Left kidney (tissue), 2 donors: ENCODE measurements around the gene TTYH2. TPM values are rescaled to one million over a fixed set of nuclear protein-coding genes. Genes with fewer than 3 reads are reported as not detected.
A peak's percentile ranks its signal among the peaks of the same experiment; 100 is the strongest.

Experiments
- DNase-seq: peaks from one replicate; pipeline ENCODE4 v3.0.0-alpha.2; 2013
- polyA plus RNA-seq: library from polyadenylated mRNA; unstranded; fragments of 120-200 nt; gene quantifications from one replicate; pipeline ENCODE4 v1.2.1, GENCODE V29; 2013; ENCODE audit not compliant: insufficient read length

The TTYH2 gene
- polyA plus RNA-seq, 1 donor: 14.6 TPM

DNA sequence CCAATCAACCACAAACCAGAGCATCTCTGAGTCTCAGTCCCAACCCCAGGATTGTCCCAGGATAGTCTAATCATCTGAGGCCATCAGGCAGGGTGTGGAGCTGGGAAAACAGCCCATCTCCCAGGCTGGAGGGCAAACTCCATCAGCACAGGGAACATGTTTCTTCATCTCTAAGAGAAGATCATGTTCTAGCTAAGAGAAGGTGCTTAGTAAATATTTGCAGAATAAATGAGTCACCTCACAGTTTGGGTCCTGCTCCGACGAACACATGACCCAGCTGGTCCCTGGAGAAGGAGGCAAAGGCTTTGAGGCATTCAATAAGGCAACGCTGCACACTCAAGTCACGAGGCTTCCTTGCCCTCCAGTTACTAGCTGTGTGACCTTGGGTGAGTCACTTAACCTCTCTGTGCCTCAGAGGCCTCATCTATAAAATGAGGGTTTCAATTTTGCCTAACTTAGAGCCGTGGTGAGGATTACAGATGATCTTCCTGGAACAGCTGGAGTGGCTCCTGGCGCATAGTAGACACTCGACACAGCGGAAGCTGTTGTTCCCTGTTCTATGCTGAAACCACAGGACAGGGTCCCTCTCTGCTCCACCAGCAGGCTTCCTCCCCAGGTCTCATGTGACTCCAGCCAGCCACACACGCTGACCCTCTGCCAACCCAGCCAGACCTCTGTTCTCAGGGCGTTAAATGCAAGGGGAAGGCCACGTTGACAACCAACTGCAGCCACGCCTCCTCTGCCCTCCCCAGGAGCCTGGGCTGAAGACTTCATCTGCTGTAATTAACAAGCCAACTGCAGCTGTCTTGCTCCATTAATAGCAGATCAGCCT lies 20.2 kb upstream of the TTYH2 start:
- no peak for DNase-seq

DNA sequence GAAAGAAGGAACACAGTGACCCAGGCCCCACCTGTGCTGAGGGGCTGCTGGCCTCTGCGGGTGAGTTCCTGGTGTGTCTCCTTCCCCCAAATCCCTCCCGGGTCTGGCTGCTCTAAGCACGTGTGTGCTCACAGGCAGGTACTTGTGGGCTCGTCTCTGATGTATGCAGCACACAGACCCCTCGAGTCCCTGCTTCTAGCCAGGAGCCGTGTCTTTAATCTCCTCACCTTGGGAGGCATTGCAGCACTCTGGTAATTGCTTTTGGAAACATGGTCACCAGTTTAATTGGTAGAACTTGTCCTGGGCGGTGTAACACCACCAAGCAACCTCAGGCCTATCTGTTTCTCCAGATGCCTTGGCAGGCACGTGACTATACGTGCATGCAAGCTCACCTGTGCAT lies 18.7 kb upstream of the TTYH2 start:
- DNase-seq: no peak

DNA sequence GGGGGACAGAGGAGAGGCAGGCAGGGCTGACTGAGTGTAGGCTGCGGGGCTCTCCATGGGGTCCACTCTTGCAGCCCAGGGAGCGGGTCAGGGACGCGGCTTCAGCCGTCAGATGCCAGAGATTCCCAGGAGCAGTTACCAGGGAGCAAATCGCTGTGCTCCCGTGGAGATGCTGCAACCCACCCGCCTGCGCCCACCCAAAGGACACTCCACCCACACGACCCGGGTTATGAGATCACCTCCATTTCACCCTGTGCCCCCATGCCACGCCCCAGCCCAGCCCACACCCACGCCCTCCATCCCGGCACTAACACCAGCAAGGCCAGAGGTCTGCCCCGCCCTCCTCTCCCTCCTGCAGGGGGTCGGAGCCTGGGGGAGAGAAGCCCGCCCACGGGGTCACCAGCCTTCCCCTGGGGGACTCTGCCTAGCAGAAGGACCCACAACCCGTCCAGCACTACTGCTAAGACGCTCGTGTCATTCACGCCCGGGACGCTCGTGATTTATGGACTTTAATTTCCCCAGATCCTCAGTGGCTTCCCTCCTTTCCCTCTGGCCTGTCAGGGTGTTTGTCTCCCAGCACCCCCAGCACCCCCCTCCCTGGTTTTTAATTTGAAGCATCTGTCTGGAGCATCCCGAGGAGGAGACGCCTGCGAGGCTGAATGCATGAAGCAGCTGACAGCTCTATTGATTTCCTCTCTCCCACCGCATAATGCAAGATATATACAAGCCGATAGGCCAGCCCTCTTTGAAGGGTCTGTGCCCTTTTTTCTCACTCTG lies 16.6 kb upstream of the TTYH2 start:
- DNase-seq: no peak

DNA sequence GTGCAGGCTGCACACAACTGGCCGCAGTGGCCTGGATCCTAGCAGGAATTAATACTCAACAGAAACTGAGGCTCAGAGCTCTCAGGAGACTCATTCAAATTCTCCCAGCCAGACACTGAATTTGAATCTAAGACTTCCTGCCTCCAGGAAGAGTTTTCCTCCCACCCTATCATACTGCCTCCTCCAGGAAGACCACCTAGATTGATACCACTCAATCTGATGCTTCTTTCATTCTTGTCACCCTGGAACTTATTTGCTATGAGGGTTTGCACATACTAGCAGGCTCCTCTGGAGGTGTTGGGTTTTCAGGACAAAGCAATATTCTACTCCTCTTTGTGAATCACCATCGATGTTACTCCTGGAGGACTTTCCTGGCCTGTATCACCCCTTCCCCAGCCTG lies 15.6 kb upstream of the TTYH2 start:
- DNase-seq: no peak

DNA sequence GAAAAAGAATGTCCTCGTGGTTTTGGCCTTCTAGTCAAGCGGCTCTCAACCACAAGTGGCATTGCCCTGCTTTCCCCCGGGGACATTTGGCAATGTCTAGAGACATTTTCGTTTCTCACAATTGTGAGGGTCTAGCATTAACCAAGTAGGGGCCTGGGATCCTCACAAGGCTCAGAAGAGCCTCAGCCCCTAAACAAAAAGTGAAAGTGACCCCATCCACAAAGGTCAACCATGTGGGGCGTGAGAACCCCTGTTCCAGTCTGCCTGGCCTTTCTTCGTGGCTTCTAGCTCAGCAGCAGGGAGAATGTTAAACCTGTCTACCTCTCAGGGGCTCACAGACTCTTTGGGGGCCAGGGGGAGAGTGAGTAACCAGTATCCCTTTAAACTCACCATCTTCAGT lies 14.7 kb upstream of the TTYH2 start:
- no peak for DNase-seq

DNA sequence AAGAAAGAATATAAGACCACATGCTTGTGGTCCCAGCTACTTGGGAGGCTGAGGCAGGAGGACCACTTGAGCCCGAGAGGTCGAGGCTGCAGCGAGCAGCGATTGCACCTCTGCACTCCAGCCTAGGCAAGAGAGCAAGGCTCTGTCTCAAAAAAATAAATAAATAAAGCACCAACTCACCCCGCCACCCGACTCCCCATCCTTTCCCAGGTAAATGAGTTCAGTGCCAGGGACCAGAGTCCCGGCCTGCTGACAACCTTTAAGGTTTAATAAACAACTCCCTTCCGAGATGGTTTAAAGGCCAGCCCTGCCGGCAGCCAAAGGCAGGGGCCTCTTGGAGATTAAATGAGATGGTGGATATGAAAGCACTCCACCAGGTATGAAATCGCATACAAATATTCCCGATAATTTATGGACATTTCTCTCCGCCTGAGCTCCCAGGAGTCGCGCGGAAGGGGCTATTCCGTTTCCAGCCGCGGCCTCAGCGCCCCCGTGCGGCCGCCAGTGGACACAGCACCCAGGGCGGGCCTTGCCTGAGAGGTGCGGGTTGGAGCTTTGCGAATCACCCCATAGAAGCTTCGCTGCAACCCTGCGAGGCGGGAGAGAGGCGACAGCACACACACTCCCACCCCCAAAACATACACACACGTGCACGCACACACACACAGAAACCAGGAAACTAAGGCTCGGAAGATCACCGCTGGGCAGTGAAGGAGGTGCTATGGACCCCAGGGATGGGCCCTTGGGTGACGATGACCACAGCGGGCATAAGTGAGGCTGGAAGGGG lies 13.9 kb upstream of the TTYH2 start:
- DNase-seq: no peak

DNA sequence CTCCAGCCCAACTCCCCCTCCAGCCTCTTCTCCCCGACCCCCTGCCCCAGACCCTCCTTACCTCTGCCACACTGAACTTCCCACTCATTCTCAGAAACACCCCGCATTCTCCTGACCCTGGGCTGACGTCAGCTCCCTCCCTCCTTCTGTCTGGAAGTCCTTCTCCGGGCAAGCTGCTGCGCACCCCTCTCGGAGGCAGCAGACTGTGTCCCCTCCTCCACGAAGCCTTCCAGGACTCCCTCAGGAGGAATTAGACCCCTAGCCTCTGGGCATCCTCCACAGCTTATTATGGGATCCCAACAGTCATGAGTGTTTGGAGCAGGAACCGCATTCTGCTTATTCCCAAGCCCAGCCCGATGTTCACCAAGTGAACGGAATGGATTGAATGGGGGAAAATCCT lies 13.3 kb upstream of the TTYH2 start:
- no peak for DNase-seq

DNA sequence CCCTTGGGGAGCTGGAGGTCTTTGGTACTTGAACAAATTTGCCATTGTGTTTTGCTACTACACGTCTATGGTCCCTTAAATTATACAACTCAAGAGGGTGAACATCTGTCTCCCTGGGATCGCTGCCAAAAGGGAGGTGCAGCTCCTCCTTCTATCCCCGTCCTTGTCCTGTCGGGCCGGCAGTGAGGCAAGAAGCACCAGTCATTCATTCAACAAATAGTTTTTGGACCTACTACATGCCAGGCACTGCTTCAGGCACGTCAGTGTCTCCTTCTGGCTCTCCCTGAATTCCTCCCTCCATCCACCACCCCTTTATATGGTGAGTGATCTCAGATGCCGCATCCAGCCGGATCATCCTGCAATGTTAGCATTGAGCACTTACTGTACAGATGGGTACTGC lies 12.1 kb upstream of the TTYH2 start:
- DNase-seq: no peak

DNA sequence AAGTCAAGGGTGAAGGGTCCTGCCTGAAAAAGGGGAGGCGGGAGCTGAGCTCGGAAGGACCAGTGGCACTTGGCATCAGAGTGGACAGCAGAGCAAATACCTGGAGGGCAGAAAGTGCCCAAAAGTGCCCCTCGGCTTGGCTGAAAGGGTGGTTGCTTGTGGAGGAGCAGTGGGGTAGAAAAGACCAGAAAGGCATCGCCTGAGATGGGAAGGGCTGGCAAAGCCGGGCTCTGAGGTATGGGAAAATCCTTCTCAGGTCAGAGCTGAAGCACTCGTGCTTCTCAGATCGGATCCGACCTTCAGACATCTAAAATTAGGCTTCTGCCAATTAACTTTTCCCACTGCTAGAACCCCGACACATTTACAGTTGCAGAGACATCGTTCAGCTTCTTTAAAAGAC lies 11.4 kb upstream of the TTYH2 start:
- no peak for DNase-seq

DNA sequence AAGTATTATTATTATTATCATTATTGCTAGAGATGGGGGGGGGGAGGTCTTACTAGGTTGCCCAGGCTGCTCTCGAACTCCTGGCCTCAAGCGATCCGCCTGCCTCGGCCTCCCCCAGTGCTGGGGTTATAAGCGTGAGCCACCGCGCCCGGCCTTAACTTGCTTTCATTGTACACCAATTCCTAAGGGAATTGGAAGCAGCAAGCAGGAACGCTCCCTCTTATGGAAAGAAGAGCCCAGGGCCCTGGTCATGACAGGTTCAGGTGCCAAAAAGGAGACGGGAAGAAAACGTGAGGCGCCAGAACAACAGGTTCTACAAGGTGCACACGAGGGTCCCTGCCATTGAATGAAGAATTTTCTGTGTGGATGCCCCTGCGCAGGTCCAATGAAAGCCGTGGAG lies 10.4 kb upstream of the TTYH2 start:
- no peak for DNase-seq

DNA sequence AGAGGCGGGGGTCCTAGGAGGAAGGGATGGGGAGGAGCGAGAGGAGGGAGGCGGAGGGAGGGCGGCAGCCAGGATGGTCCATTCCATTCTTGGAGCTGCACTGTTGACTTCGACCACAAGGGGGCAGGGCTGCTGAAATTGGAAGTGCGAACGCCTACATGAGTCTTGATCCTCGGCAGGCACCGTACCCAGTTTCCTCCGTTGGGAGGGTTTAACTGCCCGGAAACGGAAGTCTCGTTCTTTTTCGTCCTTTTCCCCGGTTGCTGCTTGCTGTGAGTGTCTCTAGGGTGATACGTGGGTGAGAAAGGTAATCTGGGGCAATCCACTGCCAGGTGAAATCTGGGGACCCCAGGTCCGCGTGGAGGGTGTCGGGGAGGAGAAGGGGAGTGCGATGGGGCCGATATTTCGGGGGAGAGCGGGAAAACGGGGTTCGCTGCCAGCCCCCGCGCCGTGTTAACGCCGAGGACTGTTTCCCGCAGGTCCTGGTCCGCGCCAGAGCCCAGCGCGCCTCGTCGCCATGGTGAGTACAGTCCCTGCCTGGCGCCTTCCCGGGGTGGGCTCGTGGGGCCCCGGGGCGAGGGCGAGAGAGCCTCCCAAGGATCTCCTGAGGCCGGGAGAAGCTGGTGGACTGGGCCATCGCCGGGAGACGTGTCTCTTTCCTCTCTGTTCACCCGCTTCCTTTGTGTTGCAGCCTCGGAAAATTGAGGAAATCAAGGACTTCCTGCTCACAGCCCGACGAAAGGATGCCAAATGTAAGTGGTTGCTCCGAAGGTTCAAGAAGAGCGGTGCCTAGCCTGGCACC lies 9.7 kb upstream of the TTYH2 start, which contains the start of gene RPL38:
RPL38 (plus strand) TSS at position 240 of the 802 bp plus-strand sequence; CDS start at position 518, 278 bp downstream.
- DNase-seq: peak; percentile 98

DNA sequence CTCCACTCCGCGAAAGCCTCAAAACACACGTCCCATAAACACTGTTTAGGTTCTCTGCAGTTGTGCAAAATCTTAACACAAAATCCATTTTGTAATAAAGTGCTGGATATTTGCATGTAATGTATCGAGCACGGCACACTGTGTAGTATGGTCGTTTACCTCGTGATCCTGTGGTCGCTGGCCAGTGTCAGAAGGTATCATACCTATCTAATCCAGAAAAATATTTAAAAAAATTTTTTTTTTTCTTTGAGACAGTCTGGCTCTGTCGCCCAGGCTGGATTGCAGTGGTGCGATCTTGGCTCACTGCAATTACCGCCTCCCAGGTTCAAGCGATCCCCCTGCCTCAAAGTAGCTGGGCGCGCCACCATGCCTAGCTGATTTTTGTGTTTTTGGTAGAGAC lies 8.9 kb upstream of the TTYH2 start:
- DNase-seq: no peak

DNA sequence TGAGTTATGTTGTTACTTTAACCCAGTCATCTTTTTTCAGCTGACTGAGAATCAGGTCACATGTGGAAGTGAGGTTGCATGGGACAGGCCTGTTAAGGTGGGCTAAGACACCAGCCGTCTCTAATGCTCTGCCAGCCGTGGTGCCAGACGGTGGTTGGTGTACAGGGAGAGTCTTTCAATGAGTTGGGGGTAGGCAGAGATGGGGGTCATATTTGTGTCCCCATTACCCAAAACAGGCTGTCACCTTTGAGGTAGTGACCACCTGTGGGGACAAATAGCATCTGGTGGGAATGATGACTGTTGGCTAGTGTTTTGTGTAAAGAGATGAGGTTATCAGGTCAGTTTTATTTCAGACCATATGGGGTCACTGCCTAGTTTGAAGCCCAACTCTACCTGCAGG lies 8.1 kb upstream of the TTYH2 start:
- DNase-seq: no peak

DNA sequence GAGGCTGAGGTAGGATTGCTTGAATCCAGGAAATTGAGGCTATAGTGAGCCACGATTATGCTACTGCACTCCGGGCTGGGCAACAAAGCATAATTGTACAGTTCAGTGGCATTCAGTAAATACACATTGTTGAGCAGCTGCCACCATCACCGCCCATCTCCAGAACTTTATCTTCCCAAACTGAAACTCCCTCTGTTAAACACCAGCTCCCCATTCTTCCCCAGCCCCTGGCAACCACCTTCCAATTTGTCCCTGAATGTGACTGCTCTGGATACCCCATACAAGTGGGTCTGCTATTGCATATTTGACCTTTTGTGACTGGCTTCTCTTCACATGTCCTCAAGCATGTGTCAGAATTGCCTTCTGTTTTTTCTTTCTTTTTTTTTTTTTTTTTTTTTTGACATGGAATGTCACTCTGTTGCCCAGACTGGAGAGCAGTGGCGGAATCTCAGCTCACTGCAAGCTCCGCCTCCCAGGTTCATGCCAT lies 7.0 kb upstream of the TTYH2 start:
- DNase-seq: no peak

DNA sequence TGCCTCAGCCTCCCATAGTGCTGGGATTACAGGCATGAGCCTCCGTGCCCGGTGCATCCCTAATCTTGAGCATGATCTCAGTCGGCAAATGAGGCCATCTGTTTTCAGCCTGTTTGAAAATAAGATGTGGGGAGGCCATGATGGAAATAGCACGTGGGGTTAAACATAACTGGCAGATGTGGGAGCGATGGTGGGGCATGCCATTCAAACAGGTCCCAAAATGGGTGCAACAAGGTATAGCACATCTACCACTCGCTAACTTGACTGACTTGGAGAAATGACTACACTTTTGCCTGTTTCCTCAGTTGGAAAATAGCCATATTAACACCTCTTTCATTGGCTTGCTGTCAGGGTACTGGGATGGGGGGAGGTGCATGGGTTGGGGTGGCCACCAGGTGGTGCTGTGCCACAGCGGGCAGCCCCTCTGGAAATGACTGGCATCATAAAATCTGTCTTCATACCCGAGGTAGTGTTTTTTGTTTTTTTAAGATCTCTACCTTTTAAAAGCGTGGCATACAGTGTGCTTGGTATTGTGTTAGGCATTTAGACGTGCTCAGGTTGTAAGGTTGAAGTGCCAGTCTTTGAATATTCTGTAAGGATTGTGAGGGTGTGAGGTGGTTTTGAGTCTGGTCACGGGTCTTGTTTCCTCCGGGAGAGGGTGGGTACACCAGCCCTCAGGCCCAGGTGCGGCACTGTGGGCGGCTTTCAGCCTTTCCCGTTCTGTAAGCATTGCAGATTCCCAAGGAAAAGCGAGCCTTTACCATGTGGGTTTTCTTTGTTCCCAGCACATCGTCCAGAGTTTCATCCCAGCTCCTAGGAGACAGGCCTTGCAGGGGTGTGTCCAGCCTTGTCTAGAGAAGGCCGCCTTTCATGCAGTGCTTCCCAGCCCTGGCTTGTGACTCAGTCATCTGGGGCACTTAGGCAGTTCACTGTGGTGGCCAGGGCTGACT lies 2.9 kb upstream of the TTYH2 start:
- DNase-seq: no peak

DNA sequence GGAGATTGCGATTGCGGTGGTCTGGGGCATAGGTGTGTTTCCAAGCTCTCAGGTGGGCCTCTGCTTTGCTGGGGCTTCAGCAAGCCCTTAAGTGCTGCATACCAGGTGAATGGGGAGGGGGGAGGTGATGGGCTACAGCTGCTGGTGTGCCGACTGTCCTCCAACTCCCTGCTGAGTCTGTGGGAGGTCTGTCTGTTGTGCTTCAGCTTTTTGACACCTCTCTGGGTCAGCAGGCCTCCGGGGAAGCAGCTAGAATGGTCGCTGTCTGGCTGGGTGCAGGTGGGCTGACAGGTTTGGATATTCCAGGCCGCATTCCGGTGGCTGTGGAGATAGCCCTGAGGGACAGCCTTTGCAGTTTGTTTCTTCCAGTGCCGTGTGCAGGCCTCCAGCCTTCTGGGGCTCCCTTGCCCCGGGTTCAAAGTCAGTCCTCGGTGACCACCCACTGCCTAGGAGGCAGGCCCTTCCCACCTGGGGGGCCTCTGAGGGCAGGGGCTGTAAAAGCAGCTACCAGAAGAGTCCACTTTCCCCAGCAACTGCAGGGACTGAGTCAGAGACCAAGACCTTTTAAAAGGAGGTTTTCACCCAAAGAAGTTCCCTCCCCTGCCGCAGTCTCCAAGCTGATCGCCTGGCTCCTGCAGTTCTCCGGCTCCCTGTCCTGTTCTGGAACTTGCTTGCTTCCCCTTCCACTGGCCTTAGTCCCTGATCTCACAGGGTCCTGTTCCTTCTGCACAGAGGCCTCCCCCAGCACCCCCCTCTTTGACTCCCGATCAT lies 2.0 kb upstream of the TTYH2 start:
- no peak for DNase-seq

DNA sequence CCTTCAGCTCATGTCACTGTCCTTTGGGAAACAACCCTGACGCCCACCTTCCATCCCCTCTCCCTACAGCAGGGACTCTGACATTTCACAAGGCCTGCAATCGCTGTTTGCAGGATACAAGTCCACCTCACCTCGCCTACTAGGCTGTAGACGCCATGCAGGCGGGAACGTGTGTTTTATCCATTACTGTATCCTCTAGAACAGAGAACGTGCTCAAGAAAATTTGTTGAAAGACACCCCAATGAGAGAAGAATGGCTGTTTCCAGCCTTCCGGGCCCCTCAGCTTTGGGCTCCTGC lies 1.5 kb upstream of the TTYH2 start:
- no peak for DNase-seq

DNA sequence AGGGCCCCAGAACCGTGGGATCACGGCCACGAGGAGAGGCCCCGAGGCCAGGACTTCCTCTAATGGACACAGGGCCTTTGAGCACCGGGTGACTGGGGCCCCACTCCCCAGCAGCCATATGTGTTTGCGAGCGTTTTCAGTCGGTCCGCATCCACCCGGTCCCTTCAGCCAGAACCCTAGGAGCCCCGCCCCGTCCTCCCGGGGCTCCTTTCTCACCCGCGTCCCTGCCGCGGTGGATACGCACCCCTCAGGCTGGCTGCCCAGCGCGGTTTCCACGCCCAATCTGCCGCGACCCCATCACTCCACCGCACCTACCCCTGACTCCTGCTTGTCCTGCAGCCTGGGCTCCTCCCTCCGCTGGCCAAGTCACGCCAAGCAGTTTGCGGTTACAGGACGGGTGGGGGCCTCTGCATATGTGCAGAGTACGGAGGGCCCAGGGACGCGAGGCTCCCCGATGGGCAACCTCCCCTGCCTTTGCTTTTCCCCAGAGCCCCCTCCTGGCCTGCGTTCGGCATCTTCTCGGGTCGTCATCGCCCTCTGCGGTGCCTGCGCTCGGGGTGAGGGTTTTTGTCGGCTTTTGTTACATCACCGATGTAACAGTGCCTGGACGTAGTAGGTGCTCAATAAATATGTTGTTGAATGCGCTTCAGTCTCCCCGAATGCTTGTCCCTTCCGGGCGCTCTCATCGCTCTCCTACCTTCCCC lies 1.0 kb upstream of the TTYH2 start:
- DNase-seq: no peak

DNA sequence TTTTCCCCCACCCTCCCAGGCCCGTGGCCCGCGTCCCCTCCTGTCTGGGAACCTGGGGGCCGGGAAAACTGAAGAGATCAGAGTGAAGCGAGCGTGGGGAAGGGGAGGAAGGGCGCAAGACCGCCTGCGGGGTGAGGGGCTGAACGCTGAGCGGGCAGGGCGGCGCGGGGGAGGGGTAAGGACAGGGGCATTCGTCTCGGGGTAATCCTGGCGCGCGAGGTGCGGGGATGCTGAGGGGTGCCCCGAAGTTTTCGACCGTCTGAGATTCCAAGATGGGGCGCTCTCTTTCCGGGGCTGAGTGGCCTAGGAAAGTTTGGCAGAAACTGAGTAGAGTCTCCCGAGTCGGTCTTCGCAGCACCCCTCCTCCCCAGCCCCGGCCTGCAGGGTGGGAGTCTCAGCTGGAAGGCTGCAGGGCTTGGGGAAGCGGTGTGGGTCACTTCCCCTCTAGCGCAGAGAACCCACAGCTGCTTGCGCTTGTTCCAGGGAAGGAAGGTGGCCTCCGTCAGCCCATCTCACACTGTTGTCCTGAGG lies 555 bp downstream of the TTYH2 start:
- DNase-seq: no peak
